ENCODE measurements around the gene SCARB1.

Gene SCARB1

GRCh38 chr12:124841558-124841945 lies 22.1 kb downstream of the SCARB1 start:
- FAIRE-seq: no peak

GRCh38 chr12:124837958-124838803 lies 25.5 kb downstream of the SCARB1 start:
- no peak for FAIRE-seq

DNA sequence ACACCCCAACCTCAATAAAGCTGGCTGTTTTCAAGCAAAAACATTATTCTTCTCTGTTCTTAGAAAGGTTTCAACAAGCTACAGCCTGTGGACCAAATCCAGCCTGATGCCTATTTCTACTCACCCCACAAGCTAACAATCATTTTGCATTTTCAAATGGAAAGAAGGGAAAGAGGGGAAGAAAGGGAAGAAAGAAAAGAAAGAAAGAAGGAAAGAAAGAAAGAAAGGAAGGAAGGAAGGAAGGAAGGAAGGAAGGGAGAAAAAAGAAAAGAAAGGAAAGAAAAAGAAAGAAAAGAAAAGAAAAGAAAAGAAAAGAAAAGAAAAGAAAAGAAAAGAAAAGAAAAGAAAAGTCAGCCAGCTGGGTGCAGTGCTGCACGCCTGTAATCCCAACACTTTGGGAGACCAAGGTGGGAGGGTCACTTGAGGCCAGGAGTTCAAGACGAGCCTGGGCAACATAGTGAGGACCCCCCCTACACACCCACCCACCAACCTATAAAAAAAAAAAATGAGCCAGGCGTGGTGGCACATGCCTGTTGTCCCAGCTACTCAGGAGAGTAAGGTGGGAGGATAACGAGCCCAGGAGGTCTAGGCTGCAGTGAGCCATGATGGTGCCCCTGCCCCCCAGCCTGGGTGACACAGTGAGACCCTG lies 26.3 kb downstream of the SCARB1 start:
- no peak for FAIRE-seq

GRCh38 chr12:124836759-124837158 lies 26.9 kb downstream of the SCARB1 start:
- FAIRE-seq: no peak

DNA sequence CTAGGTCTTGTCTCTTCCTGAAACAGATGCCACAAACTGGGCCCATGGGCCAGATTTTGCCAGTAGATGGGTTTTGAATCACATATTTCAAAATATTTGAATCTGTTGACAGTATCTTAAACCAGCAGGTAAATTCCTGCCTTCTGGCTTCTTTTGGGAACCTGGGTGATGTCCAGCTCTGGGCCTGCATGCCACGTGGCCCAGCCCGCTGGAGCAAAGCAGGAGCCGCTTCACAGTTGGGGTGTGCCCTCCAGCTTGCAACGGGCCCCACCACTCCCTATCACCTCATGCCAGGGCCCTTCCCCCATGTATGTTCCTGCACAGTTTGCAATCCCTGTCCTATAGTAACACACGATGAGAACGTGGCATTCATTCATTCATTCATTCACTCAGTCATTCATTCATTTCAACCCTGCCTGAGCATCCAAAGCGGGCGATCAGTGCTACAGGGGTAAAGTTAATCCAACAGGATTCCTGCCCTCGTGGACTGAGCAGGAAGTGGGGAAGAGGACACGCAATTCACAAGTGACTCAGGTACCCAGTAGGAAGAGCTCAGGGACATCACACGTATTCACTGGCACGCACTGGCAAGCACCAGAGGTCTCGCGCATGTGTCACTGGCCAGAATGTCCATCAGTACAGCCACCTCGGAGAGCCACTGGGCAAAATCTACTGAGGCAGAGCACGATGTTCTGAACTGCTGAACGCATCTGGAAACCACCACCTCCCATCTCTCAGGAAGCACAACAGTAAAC lies 27.8 kb downstream of the SCARB1 start:
- no peak for FAIRE-seq

DNA sequence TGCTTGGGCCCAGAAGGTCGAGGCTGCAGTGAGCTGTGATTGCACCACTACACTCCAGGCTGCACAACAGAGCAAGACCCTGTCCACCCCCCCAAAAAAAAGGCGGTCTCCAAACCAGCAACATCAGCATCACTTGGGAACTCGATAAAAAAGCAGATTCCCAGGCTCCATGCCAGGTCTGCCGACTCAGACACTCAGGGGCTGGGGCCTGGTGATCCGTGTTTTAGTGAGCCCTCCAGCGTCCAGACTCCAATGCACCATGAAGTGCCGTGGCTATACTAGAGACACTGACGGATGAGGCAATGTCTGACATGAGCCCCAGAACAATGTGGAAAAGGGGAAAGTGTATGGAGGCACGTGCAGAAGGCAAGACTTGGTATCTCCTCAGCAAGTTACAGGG lies 28.8 kb downstream of the SCARB1 start:
- FAIRE-seq: no peak

DNA sequence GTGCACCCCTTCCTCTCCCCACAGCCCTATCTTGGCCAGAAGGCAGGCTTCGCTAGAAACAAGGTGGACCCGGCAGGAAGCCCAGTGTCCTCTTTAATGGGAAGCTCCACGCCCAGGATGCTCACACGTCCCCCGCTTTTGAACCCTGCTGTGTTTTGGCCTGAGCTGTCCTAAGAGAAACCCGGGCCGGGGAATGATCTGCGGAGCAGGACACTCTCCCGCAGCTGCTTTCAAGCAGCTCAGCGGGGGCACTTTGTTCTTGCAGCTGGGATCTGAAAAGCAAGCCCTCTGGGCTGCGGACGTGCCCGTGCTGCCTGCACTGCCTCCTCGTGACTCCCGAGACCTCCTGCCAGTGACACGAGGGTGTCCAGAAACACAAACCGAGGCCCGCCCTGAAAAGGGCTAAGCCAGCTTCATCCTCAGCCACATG lies 30.0 kb downstream of the SCARB1 start:
- no peak for FAIRE-seq

DNA sequence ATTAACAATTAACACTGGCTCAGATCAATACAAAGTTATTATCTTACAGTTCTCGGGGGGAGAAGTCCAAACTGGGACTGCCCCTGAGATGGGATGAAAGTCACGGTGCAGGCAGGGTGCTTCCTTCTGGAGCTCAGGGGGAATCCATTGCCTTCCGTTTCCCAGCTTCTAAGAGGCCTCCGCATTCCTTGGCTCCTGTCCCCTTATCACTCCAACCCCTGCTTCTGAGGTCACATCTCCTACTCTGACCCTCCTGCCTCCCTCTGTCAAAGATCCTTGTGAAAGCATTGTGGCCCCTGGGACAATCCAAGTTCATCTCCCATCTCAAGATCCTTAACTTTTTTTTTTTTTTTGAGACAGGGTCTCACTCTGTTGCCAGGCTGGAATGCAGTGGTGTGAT lies 30.8 kb downstream of the SCARB1 start:
- FAIRE-seq: no peak

DNA sequence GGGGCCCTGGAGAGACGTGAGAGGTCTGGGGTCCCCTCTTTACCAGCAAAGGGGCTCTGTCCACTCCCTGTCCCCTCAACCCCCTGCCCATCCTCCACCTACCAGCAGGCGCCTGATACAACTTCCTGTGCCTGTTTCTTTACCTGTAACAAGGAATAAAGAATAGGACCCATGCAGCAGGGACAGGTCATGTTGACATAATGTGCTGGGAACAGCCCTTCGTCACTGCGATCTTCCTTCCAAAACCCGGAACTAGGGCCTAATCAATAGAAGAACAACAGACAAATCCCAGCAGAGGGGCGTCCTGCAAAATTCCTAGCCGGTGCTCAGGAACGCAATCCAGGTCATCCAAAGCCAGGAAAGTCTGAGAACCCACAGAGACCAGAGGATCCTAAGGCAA lies 32.1 kb downstream of the SCARB1 start:
- no peak for FAIRE-seq

DNA sequence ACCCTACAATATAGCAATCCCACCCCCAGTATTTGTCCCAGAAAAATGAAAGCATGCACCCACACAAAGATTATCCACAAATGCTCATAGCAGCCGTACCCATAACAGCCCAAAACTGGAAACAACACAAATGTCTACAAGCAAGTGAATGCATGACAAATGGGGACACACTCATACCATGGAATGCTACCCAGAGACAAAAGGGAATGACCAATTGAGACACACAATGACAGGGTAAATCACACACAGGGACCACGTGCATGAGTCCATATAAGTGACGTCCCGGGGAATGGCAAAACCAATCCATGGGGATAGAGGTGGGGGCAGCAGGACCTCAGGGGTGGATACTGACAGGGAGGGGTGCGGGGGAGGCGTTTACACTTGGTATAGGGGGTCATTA lies 33.4 kb downstream of the SCARB1 start:
- FAIRE-seq: no peak

GRCh38 chr12:124829708-124830304 lies 33.9 kb downstream of the SCARB1 start:
- FAIRE-seq: no peak

DNA sequence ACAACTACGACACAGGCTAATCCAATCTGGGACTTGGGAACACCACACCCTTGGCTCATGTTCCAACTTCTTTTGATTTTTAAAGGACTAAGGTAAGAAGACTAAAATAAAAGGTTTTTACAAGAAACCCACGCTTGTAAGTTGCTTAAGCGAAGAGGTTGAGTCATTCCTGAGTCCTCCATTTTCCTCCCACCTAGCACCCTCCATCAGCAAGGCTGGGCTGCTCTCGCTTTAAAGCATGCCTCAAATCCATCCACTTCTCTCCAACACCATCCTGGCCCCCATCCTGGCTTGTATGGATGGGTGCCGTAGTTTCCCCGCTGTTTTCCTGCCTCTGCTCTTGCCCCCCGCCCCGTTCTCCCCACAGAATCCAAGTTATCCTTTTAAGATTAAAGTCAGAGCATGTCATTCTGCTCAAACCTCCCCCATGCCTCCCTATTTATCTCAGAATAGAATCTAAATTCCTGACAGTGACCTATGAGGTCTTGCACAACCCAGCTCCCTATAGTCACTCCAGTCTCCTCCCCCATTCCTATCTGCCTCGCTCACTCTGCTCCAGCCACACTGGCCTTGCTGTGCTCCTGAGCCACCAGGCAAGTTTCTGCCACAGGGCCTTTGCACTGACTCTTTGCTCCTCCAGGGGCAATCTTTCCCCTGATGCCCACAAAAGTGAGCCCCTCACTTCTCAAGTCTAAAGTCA lies 34.5 kb downstream of the SCARB1 start:
- no peak for FAIRE-seq

DNA sequence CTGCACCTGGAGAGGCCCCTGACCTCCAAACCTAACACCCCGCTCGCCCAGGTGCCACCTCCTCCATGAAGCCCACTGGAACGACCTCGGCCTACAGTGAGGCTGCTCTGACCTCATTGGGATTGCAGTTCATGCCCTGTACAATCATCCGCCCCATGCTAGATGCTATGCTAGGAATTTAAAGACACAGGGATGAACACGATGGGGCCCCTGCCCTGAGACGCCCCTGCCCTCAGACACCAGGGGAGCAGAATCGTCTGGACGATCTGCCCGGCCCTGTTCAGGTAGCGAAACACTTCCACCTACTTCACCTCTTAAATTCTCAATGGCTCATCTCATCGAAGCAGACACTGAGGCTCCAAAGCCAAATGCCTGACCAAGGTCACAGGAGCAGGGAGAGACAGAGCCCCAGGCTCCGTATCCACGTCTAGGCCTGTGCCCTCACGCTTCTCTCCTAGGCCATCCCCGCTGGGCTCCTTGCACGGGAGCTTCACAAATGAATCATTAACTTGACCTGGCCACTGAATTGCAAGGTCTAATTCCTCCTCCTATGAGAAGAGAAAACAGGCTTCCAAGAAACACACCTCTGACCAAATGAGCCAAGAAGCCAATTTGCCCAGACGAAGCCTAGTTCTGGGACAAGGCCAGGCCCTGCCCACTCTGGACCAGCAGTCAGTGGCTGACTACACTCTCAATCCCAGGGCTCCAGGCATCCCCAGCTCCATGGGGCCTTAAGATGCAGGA lies 35.2 kb downstream of the SCARB1 start:
- no peak for FAIRE-seq

DNA sequence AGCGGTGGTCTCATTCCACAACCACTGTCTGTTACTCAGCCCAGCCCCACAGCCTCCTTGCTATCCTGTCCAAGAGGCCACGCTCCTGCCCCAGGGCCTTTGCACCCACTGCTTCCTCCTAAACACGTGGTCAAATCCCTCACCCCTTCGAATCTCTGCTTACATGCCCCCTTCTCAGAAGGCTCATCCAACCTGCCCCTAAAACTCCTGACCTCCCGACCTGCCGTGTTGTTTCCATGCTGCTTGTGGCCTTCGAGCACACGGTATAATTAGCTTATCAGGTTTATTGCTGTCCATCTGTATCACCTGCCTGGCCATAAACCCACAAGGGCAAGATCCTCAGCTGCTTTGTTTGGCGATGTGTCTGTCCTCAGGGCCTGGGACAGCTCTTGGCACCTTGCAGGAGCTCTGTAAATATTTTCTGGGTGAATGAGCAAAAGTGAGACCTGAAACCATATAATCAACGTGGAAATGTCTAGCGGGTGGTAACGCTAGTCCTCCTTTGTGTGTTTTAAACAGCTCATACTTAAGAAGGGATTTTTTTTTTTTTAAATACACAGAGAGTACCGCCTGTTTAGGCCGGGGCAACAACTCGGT lies 36.0 kb downstream of the SCARB1 start:
- no peak for FAIRE-seq

- FAIRE-seq: no peak
Observed at GRCh38 chr12:124824195-124824594, 39.5 kb downstream of the SCARB1 start.

- FAIRE-seq: no peak
Observed at GRCh38 chr12:124823272-124823970, 40.2 kb downstream of the SCARB1 start.

DNA sequence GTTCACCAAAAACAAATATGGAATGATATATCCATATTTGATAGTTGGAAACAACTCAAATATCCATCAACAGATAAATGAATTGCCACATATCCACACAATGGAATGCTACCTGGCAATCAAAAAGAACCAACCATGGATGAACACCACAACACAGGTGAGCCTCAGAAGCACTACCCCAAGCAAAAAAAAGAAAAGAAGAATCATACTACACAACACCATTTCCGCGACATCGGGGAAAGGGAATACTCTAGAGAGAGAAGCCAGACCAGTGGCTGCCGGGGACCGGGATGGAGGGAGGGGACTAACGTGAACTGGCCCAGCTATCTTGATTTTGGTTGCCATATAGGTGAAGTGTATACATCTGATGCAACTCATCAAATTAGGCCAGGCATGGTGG lies 41.4 kb downstream of the SCARB1 start:
- no peak for FAIRE-seq

GRCh38 chr12:124821252-124822200 lies 42.1 kb downstream of the SCARB1 start:
- no peak for FAIRE-seq

- no peak for FAIRE-seq
Observed at GRCh38 chr12:124820199-124820598, 43.5 kb downstream of the SCARB1 start.

DNA sequence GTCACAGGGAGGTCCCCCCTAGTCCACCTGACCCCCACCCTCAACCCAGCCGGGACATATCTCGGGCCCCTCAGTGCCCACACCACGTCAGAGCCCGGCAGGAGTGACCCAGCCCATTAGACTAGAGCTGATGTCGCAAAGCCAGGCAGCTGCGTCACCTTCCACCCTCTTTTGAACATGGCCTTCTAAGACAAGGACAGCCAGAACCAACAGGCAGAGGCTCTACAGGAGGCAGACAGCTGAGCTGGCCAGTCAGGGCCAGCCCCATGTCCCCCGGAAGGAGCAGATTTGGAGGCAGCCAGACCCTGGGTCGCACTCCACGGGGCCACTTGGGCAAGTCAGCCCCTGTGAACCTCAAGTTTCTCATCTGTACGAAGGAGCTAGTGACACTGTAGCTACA lies 44.1 kb downstream of the SCARB1 start:
- FAIRE-seq: no peak

Measured in endometrium (tissue), 2 donors.